Measurements from ENCODE around the gene MECR.

Gene MECR

DNA sequence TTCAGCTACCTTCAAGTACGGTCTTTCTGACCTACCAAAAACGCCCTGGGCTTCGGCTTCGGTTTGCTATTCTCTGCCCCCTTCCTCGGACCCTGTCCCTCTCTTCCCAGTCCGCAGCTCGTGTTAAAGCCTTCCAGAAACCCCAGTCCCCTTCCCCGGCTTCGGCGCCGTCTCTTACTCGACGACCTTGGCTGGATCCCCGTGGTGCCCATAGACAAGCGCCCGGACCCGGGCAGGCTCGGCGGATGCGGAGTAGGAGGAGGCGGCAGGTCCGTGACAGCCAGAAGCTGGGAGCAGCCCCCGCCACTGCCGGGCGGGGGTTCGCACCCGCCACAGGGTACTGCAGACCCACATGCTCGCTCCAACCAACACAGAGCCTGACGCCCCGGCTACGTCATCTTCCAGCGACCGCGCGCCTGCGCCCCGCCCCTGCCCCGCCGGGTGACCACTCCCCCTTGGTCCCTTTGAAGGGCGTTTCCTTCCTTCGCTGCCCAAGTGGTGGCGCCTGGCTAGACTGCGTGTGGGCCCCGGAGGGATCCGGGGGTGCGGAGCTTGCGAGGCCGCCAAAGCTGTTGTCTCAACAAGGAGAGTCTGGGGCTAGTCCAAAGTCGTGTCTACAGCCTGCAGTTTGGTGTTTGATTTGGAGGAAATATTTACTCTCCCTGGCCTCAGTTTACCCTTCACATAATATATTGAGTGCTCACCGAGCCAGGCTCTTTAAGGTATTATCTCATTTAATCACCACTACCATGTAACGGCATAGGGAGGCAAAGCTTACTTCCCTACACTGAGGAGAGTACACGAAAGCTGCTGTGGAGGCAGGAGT is at the start of gene MECR:
Gene MECR, minus strand, starts transcription at position 382 of the 826 bp plus-strand sequence. Its CDS starts 28 bp downstream, at position 354.
- DNase-seq, result peak; percentile 89

GRCh38 chr1:29279951-29280391 is 49.2 kb upstream of the MECR start:
- DNase-seq, result no peak

DNA sequence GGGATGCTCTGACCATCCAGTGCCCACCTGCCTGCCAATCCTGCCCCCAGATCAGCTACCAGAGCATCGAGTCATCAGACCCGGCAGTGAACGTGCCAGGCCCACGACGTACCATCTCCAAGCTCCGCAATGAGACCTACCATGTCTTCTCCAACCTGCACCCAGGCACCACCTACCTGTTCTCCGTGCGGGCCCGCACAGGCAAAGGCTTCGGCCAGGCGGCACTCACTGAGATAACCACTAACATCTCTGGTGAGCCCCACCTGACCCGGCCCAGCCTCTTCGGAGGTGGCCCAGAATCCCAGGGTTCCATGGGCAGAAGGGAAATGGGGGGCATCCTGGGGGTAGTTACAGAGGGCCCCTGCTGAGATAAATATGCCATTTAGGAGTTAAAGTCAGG is 48.7 kb upstream of the MECR start:
- no peak for DNase-seq

DNA sequence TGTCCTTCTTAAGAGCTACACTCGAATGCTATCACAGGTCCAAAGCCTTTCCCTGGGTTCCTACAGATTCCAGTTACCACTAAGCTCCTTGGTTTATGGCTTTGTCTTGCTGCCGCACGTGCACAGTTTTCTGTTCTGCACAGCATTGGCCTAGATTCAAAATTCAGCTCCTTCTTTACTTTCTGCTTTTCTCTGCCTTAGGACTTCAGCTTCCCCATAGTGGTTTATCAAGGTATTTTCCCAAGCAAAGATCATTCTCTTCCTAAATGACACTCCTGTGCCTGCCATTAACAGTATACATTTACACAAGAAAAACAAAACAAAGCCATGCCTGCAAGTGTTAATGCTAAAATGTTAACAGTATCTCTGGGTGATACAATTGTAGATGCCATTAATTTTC is 47.4 kb upstream of the MECR start:
- DNase-seq, result no peak

DNA sequence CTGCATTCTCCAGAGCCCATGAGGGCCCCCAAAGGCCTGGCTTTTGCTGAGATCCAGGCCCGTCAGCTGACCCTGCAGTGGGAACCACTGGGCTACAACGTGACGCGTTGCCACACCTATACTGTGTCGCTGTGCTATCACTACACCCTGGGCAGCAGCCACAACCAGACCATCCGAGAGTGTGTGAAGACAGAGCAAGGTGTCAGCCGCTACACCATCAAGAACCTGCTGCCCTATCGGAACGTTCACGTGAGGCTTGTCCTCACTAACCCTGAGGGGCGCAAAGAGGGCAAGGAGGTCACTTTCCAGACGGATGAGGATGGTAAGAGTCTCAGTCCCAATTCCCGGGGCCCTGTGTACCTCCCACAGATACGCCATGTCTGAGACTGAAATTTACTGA is 44.7 kb upstream of the MECR start:
- DNase-seq, result no peak

DNA sequence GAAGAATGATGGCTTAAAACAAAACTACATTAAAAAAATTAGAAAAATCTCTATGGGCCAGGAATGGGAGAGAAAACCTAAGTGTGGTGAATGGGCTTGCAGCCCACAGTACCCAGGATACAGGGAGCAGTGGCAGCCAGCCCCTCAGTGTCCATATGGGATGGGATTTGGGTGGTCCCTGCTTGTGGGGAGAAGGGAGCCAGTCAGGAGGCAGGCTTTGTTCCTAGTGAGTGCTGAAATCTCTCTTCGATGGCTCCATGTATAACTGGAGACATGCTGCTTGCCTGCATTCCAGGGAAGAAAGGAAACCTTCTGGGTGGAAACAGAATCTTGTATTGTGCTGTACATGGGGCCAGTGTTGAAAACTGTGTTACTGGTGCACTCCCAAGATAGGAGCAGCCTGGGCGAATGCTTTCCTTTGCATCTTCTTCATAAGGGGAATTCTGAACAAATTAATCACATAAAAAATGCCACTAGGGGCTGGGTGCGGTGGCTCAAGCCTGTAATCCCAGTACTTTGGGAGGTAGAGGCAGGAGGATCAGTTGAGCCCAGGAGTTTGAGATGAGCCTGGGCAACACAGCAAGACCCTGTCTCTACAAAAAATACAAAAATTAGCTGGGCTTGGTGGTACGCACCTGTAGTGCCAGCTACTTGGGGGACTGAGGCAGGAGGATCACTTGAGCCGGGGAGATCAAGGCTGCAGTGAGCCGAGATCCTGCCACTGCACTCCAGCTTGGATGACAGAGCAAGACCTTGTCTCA is 41.6 kb upstream of the MECR start:
- DNase-seq, result no peak

DNA sequence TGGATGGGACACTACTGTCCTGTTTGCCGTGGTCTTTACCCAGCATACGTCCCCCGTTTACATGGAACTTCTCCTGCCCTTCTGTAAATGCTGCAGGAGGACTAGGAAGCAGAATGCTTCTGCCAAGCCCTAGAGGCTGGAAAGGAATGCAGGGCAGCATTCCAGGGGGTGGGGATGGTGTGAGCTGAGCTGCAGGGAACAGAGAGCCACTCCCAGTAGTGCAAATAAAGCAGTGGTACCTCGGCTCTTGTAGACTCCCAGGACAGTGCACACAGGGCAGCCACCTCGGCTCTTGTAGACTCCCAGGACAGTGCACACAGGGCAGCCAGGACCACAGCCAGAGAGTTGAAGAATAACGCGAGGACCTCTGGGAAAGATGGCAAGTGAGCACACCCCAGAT is 41.0 kb upstream of the MECR start:
- no peak for DNase-seq

DNA sequence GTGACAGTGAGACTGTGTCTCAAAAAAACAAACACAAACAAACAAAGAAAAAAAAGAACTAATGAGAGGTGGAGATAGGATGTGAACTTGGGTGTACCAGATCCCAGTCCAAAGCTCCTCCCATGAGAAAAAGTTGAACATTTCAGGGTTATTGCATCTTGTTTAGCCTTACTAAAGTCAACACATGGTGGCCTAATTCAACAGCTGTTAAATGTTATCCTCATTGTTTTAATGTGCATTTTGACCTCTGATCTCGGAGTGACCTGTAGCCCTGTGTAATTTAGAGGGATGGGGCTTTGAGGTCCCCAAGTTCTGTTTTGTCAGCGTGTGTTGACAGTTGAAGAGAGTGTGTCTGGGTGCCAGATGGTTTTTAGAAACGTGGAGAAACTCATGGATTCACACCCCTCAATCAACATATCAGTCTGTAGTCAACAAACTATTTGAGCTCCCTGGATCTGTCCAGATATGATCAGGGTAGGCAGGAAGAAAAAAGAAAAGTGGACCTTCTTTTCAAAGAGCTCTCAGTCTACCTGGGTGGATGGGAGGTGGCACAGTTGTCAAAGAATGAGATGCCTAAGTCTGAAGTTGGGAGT is 40.3 kb upstream of the MECR start:
- DNase-seq, result no peak

DNA sequence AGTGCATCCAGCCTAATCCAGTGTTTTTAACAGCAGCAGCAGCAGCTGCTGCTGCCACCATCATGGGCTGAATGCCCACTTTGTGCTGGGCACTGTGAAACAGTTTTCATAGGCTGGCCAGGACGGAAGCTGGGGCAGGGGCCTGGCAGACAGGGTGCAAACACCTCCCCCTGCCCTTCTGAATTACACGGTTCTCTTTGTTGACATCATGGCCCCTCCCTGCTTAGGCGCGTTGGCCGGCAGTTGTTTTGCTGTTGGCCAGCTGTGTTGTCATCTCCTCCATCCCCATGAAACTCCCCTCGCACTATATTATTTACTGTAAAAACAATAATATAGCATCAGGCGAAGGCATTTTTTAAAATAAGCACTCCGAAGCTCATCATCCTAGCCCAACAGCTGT is 38.6 kb upstream of the MECR start:
- DNase-seq, result peak; percentile 11

- DNase-seq, result no peak
Observed at GRCh38 chr1:29267321-29268070, 36.8 kb upstream of the MECR start.

DNA sequence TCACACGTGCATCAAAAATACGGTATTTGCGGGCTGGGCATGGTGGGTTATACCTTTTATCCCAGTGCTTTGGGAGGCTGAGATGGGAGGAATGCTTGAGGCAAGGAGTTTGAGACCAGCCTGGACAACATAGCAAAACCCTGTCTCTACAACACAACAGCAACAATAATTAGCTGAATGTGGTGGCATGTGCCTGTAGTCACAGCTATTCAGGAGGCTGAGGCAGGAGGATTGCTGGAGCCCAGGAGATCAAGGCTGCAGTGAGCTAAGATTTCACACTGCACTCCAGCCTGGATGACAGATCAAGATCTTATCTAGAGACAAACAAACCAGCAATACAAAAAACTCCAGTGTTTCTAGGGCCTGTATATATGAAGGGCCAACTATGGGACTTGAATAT is 36.2 kb upstream of the MECR start:
- no peak for DNase-seq

- no peak for DNase-seq
Observed at GRCh38 chr1:29264773-29265389, 34.1 kb upstream of the MECR start.

DNA sequence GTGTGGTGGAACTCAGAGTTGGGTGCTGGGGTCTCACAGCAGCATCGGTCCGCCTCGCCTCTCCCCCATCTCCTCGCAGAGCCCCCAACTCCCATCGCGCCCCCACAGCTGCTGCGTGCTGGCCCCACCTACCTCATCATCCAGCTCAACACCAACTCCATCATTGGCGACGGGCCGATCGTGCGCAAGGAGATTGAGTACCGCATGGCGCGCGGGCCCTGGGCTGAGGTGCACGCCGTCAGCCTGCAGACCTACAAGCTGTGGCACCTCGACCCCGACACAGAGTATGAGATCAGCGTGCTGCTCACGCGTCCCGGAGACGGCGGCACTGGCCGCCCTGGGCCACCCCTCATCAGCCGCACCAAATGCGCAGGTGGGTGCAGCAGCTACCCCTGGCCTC is 29.8 kb upstream of the MECR start:
- no peak for DNase-seq

DNA sequence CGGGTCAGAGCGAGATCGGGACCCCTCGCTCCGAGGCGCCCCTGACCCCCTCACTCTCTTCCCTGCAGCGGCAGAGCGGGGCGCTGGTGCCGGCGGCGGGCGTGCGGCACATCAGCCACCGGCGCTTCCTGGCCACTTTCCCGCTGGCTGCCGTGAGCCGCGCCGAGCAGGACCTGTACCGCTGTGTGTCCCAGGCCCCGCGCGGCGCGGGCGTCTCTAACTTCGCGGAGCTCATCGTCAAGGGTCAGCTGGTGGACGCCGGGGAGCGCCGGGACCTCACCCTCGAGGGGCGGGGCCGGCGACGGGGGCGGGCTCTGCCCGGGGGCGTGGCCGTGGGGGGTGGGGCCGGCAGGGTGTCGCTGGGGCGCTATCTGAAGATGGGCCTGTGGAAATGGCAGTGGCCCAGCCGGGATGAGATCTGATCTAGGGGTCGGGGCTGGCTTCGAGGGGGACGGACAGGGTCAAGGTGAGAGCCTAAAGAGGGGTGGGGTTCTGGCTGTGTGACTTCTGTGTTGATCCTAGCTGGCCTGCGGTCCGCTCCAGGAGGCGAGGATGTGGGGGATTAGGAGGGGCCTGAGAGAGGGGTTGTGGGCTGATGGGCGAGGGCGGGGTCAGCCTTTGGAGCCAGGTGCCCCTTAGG is 29.2 kb upstream of the MECR start:
- no peak for DNase-seq

DNA sequence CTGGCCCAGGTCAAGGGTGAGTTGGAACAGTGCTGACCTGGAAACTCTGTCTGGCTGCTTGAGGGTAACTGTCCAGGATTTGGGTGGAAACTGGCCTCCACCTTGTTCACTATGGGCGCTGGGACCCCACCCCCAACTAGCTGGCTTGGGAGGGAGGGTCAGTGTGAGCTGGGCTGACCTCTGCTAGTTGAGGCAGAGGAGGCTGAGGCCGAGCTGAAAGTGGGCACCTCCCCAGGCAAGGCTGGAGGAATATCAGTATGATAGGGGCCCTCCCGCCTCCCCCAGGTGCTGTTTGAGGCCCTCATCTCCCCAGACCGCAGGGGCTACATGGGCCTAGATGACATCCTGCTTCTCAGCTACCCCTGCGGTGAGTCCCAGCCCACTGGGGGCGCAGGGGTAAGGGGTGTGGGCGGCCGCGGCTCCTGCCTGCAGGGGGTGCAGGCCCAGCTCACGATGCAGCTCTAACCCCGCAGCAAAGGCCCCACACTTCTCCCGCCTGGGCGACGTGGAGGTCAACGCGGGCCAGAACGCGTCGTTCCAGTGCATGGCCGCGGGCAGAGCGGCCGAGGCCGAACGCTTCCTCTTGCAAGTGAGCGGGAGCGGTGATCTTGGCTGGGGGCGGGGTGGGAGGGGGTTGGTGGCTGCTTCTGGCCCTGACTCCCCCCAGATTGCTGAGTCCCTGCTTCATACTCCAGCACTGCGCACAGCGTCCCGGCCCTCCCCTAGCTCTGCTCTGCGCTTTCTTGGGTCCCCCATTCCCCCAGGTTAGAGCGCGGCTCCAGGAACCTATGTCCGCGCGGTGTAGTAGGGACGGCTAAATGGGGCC is 28.5 kb upstream of the MECR start:
- DNase-seq, result no peak

- no peak for DNase-seq
Observed at GRCh38 chr1:29258189-29258975, 27.6 kb upstream of the MECR start.

DNA sequence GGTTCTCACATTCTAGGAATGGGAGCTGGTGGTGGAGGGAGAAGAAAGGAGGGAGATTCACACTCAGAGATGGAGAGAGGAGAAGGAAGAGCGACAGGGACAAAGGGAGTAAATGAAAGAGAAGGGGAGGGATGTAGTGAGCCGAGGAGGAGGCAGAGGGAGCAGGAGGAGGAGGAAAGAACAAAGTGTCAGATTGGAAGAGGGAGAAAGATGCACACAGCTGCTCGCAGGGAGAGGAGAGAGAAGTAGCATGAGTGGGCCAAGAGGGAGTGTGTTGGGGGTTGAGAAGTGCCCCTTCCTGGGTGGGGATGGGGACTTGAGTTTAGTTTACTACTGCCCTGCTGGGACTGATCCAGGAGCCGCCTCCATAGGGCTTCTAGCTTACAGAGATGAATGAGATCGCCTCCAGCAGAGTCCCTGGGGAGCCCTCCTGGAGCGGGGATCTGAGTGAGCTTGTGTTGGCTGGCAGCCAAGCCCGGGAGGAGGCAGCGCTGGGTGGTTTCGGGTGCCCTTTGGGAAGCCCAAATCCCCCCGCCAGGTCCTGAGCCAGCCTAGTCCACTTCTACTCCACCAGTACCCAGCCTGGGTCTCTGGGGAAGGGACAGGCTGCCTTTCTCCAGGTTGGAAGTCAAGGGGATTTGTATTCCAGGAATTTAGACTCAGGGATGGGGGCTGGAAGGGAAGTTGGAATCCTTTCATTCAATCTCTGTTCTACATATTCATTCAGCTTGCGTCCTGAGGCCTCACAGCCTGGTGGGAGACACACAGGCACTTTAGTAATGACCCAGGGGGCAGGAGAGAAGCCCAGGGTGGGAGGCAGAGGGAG is 26.5 kb upstream of the MECR start:
- peak; percentile 82 for DNase-seq

GRCh38 chr1:29256394-29256793 is 25.7 kb upstream of the MECR start:
- no peak for DNase-seq

- DNase-seq, result no peak
Observed at GRCh38 chr1:29255134-29255666, 24.5 kb upstream of the MECR start.
